Measurements from ENCODE around the gene AP3B1. TPM values are rescaled to one million over a fixed set of nuclear protein-coding genes. Genes with fewer than 3 reads are reported as not detected.

The AP3B1 gene
- total and polyA plus RNA-seq, 2 of the 8 experiments (the other 6 are each of a cell fraction or from before 2014, with no cell fraction given): 45.8 to 48.3 TPM

GRCh38 chr5:78109891-78110324 lies 184.6 kb downstream of the AP3B1 start:
- H3K79me1 ChIP-seq (ENCODE audit: low read depth, low read length): no peaks in the 10 kb centered on the region
- CTCF ChIA-PET (ENCODE audit: partially characterized antibody): no interaction called here
- H3K14ac ChIP-seq (ENCODE audit: insufficient read length): no peak overlapping the region
- H4K20me1 ChIP-seq (replicated peaks in 1 of 2; ENCODE audit: control insufficient read depth in 1 of 2, insufficient read depth in 2 of 2, low read length in 2 of 2): no peaks in the 10 kb centered on the region
- POLR2A ChIA-PET (ENCODE audit: partially characterized antibody): no interaction called here
- H2AFZ ChIP-seq (ENCODE audit: low read length): no peak overlapping the region
- DNase-seq (ENCODE audit: low read depth in 1 of 2, low spot score in 2 of 2) (no peak), FAIRE-seq (no peak)
- H4K8ac ChIP-seq (ENCODE audit: extremely low read depth, insufficient read depth, low read length): no peak overlapping the region
- H2BK20ac ChIP-seq (ENCODE audit: low read length): no peak overlapping the region
- H3K79me2 ChIP-seq (ENCODE audit: control insufficient read depth in 1 of 2, insufficient read depth in 2 of 2, low read length in 2 of 2): no peaks in the 10 kb centered on the region
- no peak overlapping the region for H3K18ac ChIP-seq (ENCODE audit: extremely low read depth, low read length)
- H3K27ac ChIP-seq (ENCODE audit: low read depth, low read length): no peak overlapping the region
- no peak overlapping the region for H3K23ac ChIP-seq (ENCODE audit: insufficient read length)
- no peak overlapping the region for H2BK12ac ChIP-seq (ENCODE audit: low read depth, low read length)
- H2BK15ac ChIP-seq (ENCODE audit: low read length): no peak overlapping the region
- no peaks in the 10 kb centered on the region for H3K27me3 ChIP-seq (replicated peaks in 1 of 4; ENCODE audit: control insufficient read depth in 3 of 4, extremely low read depth in 1 of 4, insufficient read depth in 3 of 4, low read length in 3 of 4)
- H3K9me3 ChIP-seq (ENCODE audit: insufficient read depth in 2 of 2, low read depth in 1 of 2, low read length in 1 of 2): no peaks in the 10 kb centered on the region
- H4K91ac ChIP-seq (replicated peaks; ENCODE audit: insufficient read length, low read length): no peak overlapping the region
- H3K23me2 ChIP-seq (ENCODE audit: low read depth, low read length): no peaks in the 10 kb centered on the region
- H4K5ac ChIP-seq (ENCODE audit: insufficient read length, low read depth, low read length): no peak overlapping the region
- WGBS, 2 experiments (ENCODE audit: extremely low coverage in 1 of 2, insufficient coverage in 1 of 2, insufficient read length in 1 of 2, insufficient replicate concordance in 2 of 2, low coverage in 1 of 2, low lambda C conversion rate in 2 of 2, missing lambda C conversion rate in 1 of 2): 92% methylated on average over 3 of the region's 3 CpGs; no CpG with 5 or more reads in 1 of the 2 experiments
- TF ChIP-seq KDM5A (IDR thresholded peaks at IDR 0.05; ENCODE audit: low read length): no peak
- TF ChIP-seq SP4 (IDR thresholded peaks at IDR 0.05; ENCODE audit: low read length): no peak
- no peak for TF ChIP-seq CBX5 (IDR thresholded peaks at IDR 0.05; ENCODE audit: low read depth, low read length)
- TF ChIP-seq RBBP5 (IDR thresholded peaks at IDR 0.05; ENCODE audit: borderline replicate concordance, low read depth, low read length): no peak
- TF ChIP-seq TCF12 (IDR thresholded peaks at IDR 0.05; ENCODE audit: low read depth, low read length): no peak
- no peak for TF ChIP-seq GTF2F1 (IDR thresholded peaks at IDR 0.05; ENCODE audit: borderline replicate concordance, low read depth, low read length)
- no peak for TF ChIP-seq SP1 (IDR thresholded peaks at IDR 0.05; ENCODE audit: low read depth, low read length)
- TF ChIP-seq SIRT6 (IDR thresholded peaks at IDR 0.05; ENCODE audit: low read length): no peak
- TF ChIP-seq MAX (IDR thresholded peaks at IDR 0.05): no peak
- TF ChIP-seq EZH2 (IDR thresholded peaks at IDR 0.05; ENCODE audit: low read depth, low read length, severe bottlenecking): no peak
- no peak for TF ChIP-seq BACH1 (IDR thresholded peaks at IDR 0.05; ENCODE audit: low read length)
- TF ChIP-seq TAF7 (optimal IDR thresholded peaks at IDR 0.05; ENCODE audit: borderline replicate concordance, low read depth, low read length): no peak
- H3K4me3 ChIP-seq (ENCODE audit: extremely low read depth in 1 of 4, insufficient read depth in 2 of 4, low read depth in 3 of 4, low read length in 4 of 4): no peak overlapping the region
- H3K56ac ChIP-seq (replicated peaks; ENCODE audit: insufficient read length, low read depth, low read length): no peak overlapping the region
- no peak overlapping the region for H2BK5ac ChIP-seq (ENCODE audit: low read depth, low read length)
- H3K36me3 ChIP-seq (ENCODE audit: control insufficient read depth in 2 of 4, insufficient read depth in 4 of 4, low read length in 3 of 4): peaks cover 0 to 7% (median 2%) of the 10 kb centered on the region in 4 experiments; a peak in 2 of 8 replicates
- no peaks in the 10 kb centered on the region for H3K4me1 ChIP-seq (replicated peaks in 1 of 4; ENCODE audit: control insufficient read depth in 3 of 4, insufficient read depth in 4 of 4, low read length in 3 of 4)
- no peak overlapping the region for H3K4me2 ChIP-seq (ENCODE audit: insufficient read depth in 1 of 2, low read depth in 2 of 2, low read length in 2 of 2)
- H2BK120ac ChIP-seq (replicated peaks; ENCODE audit: low read depth, low read length): no peak overlapping the region
- no peak overlapping the region for H3K9ac ChIP-seq (replicated peaks in 1 of 4; ENCODE audit: extremely low read depth in 1 of 4, low read depth in 3 of 4, low read length in 3 of 4)
- no peak overlapping the region for H3K4ac ChIP-seq (replicated peaks; ENCODE audit: insufficient read length, low read depth, low read length)
- H2AK5ac ChIP-seq (ENCODE audit: low read depth, low read length): no peak overlapping the region

Measured in H1 (cell line).